PC-3 (cell line): Measurements from ENCODE around the gene NDUFC1. TPM values are rescaled to one million over a fixed set of nuclear protein-coding genes. Genes with fewer than 3 reads are reported as not detected.

Experiments used
- ATAC-seq: fragments of 200-7000 bp; cut with Tn5 transposase; 2 replicates; pipeline ENCODE4 v1.9.1; 2020; ENCODE audit warnings: mild to moderate bottlenecking, moderate library complexity
- BruUV-seq: library from RNA; stranded (reverse); fragments of 400-500 nt; replicated peaks from 2 replicates; lab custom pipeline; 2021; lab: Mats Ljungman, UMichigan
- CTCF ChIA-PET: fragments of 300-600 bp; sonication (Branson Sonifier 250); formaldehyde crosslinking; loops from one replicate; lab custom pipeline; 2022; ENCODE audit warnings: antibody characterized with exemption; lab: Charles Lee
- POLR2A ChIA-PET: fragments of 300-600 bp; sonication (Branson Sonifier 250); formaldehyde crosslinking; loops from one replicate; lab custom pipeline; 2022; ENCODE audit warnings: antibody characterized with exemption; ENCODE audit not compliant: unreplicated experiment; lab: Charles Lee
- DNase-seq: peaks from one replicate; pipeline ENCODE4 v3.0.0-alpha.2; 2015
- H2AFZ ChIP-seq: fragments of 300-600 bp; sonication (generic); 2 replicates; pipeline ENCODE4 v1.6.0; 2016; ENCODE audit warnings: antibody characterized with exemption, low read length
- H3F3A ChIP-seq: fragments of 300-600 bp; sonication (generic); one replicate; pipeline ENCODE4 v1.6.0; 2017; ENCODE audit warnings: antibody characterized with exemption, low read length, control low read depth, mild to moderate bottlenecking; ENCODE audit not compliant: unreplicated experiment
- H3K27ac ChIP-seq: fragments of 300-600 bp; sonication (generic); 2 replicates; pipeline ENCODE4 v1.5.1; 2016; ENCODE audit warnings: mild to moderate bottlenecking, low read length
- H3K27me3 ChIP-seq: fragments of 300-600 bp; sonication (generic); 2 replicates; pipeline ENCODE4 v1.6.1; 2016; ENCODE audit warnings: low read length, mixed read lengths
- H3K36me3 ChIP-seq: fragments of 300-600 bp; sonication (generic); 2 replicates; pipeline ENCODE4 v1.6.1; 2016; ENCODE audit warnings: low read depth, mixed run types, low read length, mixed read lengths
- H3K4me1 ChIP-seq: fragments of 300-600 bp; sonication (generic); 2 replicates; pipeline ENCODE4 v1.5.1; 2016; ENCODE audit warnings: low read length; ENCODE audit not compliant: insufficient read depth
- H3K4me2 ChIP-seq: fragments of 300-600 bp; sonication (generic); 2 replicates; pipeline ENCODE4 v1.6.0; 2016; ENCODE audit warnings: low read length
- H3K4me3 ChIP-seq: fragments of 300-600 bp; sonication (generic); 2 replicates; pipeline ENCODE4 v1.5.1; 2016; ENCODE audit warnings: mild to moderate bottlenecking, low read length, mixed read lengths
- H3K79me2 ChIP-seq: fragments of 300-600 bp; sonication (generic); 2 replicates; pipeline ENCODE4 v1.6.1; 2017; ENCODE audit warnings: low read length, mixed read lengths
- H3K9ac ChIP-seq: fragments of 300-600 bp; sonication (generic); 2 replicates; pipeline ENCODE4 v1.6.0; 2016; ENCODE audit warnings: mild to moderate bottlenecking, low read length
- H3K9me2 ChIP-seq: fragments of 300-600 bp; sonication (generic); replicated peaks from 2 replicates; pipeline ENCODE4 v1.6.1; 2016; ENCODE audit warnings: mixed run types, low read length, mixed read lengths
- H3K9me3 ChIP-seq: fragments of 300-600 bp; sonication (generic); 2 replicates; pipeline ENCODE4 v1.6.1; 2016; ENCODE audit warnings: low read length, mixed read lengths
- H4K20me1 ChIP-seq: fragments of 300-600 bp; sonication (generic); 2 replicates; pipeline ENCODE4 v1.6.1; 2016; ENCODE audit warnings: low read length, mixed read lengths
- EZH2 ChIP-seq: fragments of 300-600 bp; sonication (generic); IDR thresholded peaks from one replicate; pipeline ENCODE4 v1.6.1; 2017; ENCODE audit warnings: antibody characterized with exemption, mild to moderate bottlenecking, low read length; ENCODE audit not compliant: unreplicated experiment
- EZH2phosphoT487 ChIP-seq: fragments of 300-600 bp; sonication (generic); IDR thresholded peaks from 2 replicates; pipeline ENCODE4 v1.6.1; 2018; ENCODE audit warnings: mild to moderate bottlenecking, antibody characterized with exemption, low read length, borderline replicate concordance
- intact Hi-C: fragments of 100-400 bp; cut with micrococcal nuclease; formaldehyde crosslinking; loops from 2 replicates; pipeline ENCODE4 v1.9.0; 2023
- total RNA-seq: library from RNA; depleted of rRNA; stranded (reverse); fragments of >200 nt; gene quantifications from 2 replicates; pipeline ENCODE4 v1.2.3, GENCODE V29; 2014
- TF ChIP-seq, protein P1 (sequence below): fragments of 300-600 bp; sonication (generic); conservative IDR thresholded peaks from 2 replicates; pipeline ENCODE4 v1.5.1; 2017; ENCODE audit warnings: antibody characterized with exemption, low read depth, mild to moderate bottlenecking, low read length

The NDUFC1 gene
- total RNA-seq, 1 experiment from 2014 or later, result 92.9 TPM

DNA sequence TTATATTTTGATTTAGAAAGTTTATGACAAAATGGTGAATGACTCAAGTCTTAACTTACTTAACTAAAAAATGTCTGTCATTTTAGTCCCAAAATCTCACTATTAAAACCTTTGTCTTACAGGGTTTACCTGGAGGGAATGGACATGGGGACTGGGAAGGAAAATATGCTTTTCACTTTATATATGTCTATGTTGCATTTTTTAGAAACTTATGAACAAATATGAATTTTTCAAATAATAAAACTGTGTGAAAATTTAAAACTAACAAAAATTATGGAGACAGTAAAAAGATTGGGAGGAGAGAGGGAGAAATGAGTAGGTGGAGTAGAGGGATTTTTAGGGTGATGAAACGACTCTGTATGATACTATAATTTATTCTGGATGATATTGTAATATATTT, 28.4 kb downstream of the NDUFC1 start:
- ChIA-PET POLR2A (no interaction called here), CTCF (no interaction called here)
- H3K79me2 ChIP-seq, result no peaks in the 10 kb centered on the region
- H3K27me3 ChIP-seq, result no peaks in the 10 kb centered on the region
- no TSS peak for BruUV-seq
- no peaks in the 10 kb centered on the region for H3K36me3 ChIP-seq
- H3K4me2 ChIP-seq, result no peak overlapping the region
- no peak overlapping the region for H3K9ac ChIP-seq
- DNase-seq, result no peak
- H3K9me2 ChIP-seq, result no peaks in the 10 kb centered on the region
- no peak for ATAC-seq
- no peaks in the 10 kb centered on the region for H3F3A ChIP-seq
- H3K27ac ChIP-seq, result no peak overlapping the region
- H3K9me3 ChIP-seq, result no peaks in the 10 kb centered on the region
- no peak overlapping the region for H3K4me3 ChIP-seq
- H3K4me1 ChIP-seq, result no peaks in the 10 kb centered on the region
- no peaks in the 10 kb centered on the region for H4K20me1 ChIP-seq
- H2AFZ ChIP-seq, result no peak overlapping the region
- TF ChIP-seq, protein P1, sequence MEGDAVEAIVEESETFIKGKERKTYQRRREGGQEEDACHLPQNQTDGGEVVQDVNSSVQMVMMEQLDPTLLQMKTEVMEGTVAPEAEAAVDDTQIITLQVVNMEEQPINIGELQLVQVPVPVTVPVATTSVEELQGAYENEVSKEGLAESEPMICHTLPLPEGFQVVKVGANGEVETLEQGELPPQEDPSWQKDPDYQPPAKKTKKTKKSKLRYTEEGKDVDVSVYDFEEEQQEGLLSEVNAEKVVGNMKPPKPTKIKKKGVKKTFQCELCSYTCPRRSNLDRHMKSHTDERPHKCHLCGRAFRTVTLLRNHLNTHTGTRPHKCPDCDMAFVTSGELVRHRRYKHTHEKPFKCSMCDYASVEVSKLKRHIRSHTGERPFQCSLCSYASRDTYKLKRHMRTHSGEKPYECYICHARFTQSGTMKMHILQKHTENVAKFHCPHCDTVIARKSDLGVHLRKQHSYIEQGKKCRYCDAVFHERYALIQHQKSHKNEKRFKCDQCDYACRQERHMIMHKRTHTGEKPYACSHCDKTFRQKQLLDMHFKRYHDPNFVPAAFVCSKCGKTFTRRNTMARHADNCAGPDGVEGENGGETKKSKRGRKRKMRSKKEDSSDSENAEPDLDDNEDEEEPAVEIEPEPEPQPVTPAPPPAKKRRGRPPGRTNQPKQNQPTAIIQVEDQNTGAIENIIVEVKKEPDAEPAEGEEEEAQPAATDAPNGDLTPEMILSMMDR, result no peak
- TF ChIP-seq EZH2phosphoT487, result no peak
- no peak for TF ChIP-seq EZH2
- intact Hi-C loops, result no loop called here

DNA sequence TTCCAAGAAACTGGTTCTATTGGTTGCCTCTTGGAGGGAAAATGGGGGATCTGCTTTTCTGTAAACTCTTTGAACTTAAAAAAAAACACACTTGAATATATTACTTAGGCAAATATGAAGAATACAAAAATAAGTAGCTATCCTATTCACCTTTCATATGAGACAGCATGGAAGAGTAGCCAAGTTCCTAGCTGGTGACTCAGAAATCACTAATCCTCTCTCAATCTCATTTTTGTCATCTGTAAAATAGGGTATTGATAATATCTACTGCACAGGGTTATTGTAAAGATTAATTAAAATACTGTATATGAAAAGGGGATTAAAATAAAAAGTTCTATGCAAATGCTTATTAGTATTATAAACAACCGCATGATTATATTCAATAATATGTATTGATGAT, 35.0 kb downstream of the NDUFC1 start:
- Histone ChIP-seq H3K79me2 (no peaks in the 10 kb centered on the region), H3K9me2 (no peaks in the 10 kb centered on the region), H2AFZ (no peak overlapping the region), H3F3A (no peaks in the 10 kb centered on the region), H3K27ac (no peak overlapping the region), H4K20me1 (no peaks in the 10 kb centered on the region), H3K9ac (no peak overlapping the region), H3K27me3 (no peaks in the 10 kb centered on the region), H3K36me3 (no peaks in the 10 kb centered on the region), H3K4me1 (peaks cover 14% of the 10 kb centered on the region), H3K9me3 (no peaks in the 10 kb centered on the region), H3K4me2 (0 out of 2 replicates have a peak overlapping the region, but pooled peaks have one; percentile 10), H3K4me3 (no peak overlapping the region)
- TF ChIP-seq EZH2phosphoT487, result no peak
- TF ChIP-seq, protein P1, result no peak
- TF ChIP-seq EZH2, result no peak
- intact Hi-C loops, result no loop called here
- BruUV-seq, result no TSS peak
- ATAC-seq, result no peak
- CTCF ChIA-PET, result interaction anchor here (0.7 kb wide), 1 partner anchor 28 kb away, joined by 4 read pairs; no protein-coding TSS in a partner anchor
- POLR2A ChIA-PET, result no interaction called here
- DNase-seq, result peak; percentile 30

DNA sequence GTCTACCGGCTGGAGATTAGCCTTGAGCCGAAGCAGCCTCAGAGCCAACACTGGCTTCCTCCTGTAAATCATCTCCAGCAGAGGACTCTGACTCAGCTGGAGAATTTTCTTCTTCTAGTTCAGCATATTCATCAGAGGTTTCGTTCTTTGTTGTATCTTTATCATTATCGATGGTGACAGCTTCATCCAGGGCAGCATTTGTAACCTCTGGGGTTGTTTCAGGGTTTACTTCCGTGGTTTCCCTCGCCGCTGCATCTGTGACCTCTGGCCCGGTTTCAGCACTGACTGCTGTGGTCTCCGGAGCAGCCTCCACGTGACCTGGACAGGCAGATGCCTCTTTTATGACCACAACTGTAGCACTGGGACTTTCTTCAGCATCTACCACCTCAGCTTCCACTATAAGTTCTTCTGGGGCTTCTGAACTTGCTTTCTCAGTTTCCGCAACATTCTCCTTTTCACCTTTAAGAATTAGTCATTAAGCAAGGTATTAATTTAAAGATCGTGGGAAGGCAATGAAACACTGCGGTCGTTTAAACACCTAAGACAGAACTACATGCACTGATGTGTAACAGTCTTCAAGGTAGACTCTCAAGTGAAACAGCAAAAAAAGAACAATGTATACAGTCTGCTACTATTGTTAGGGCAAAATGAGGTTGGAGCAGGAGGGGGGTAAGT, 35.6 kb downstream of the NDUFC1 start:
- BruUV-seq, result no TSS peak

More for the DNA sequence above, 35.6 kb downstream of the NDUFC1 start:
- Histone ChIP-seq H3K79me2 (no peaks in the 10 kb centered on the region), H3K9me3 (no peaks in the 10 kb centered on the region), H2AFZ (no peak overlapping the region), H3K27me3 (no peaks in the 10 kb centered on the region), H3K4me1 (peaks cover 14% of the 10 kb centered on the region), H3K4me3 (no peak overlapping the region), H3K9ac (no peak overlapping the region), H3K9me2 (no peaks in the 10 kb centered on the region), H3F3A (no peaks in the 10 kb centered on the region), H3K27ac (no peak overlapping the region), H4K20me1 (no peaks in the 10 kb centered on the region), H3K36me3 (no peaks in the 10 kb centered on the region), H3K4me2 (0 out of 2 replicates have a peak overlapping the region, but pooled peaks have one; percentile 10)
- TF ChIP-seq EZH2phosphoT487, result no peak
- TF ChIP-seq EZH2, result no peak
- TF ChIP-seq, protein P1, result no peak
- ATAC-seq (no peak), DNase-seq (no peak)
- intact Hi-C loops, result no loop called here
- ChIA-PET POLR2A (no interaction called here), CTCF (no interaction called here)
